Measurements from ENCODE around the gene IL10.
"Not testable (repeated sequence)": the region's sequence is repeated elsewhere in the genome, so short reads cannot be mapped to it uniquely, and the experiment has no call there.

The IL10 gene

GRCh38 chr1:206762741-206763364, 9.4 kb downstream of the IL10 start:
- not testable (repeated sequence) for DNase-seq

- no peak for DNase-seq
Measured at GRCh38 chr1:206761159-206761768, 11.0 kb downstream of the IL10 start.

GRCh38 chr1:206760590-206760989, 11.7 kb downstream of the IL10 start:
- no peak for DNase-seq

- no peak for DNase-seq
Measured at GRCh38 chr1:206757524-206758266, 14.6 kb downstream of the IL10 start.

GRCh38 chr1:206754011-206754410, 18.3 kb downstream of the IL10 start:
- no peak for DNase-seq

- DNase-seq: no peak
Measured at GRCh38 chr1:206753141-206753540, 19.2 kb downstream of the IL10 start.

GRCh38 chr1:206752481-206752880, 19.8 kb downstream of the IL10 start:
- no peak for DNase-seq

GRCh38 chr1:206751891-206752290, 20.4 kb downstream of the IL10 start:
- no peak for DNase-seq

- DNase-seq: no peak
Measured at GRCh38 chr1:206748348-206749030, 23.8 kb downstream of the IL10 start.

GRCh38 chr1:206745301-206745700, 27.0 kb downstream of the IL10 start:
- DNase-seq: no peak

GRCh38 chr1:206744683-206745082, 27.6 kb downstream of the IL10 start:
- peak in 1 of 2 donors; percentile 38 for DNase-seq

- peak in 1 of 2 donors; percentile 36 for DNase-seq
Measured at GRCh38 chr1:206742719-206743383, 29.4 kb downstream of the IL10 start.

GRCh38 chr1:206741142-206741701, 31.1 kb downstream of the IL10 start:
- no peak for DNase-seq

GRCh38 chr1:206739411-206740076, 32.8 kb downstream of the IL10 start:
- peak in 1 of 2 donors; percentile 29 for DNase-seq

GRCh38 chr1:206738370-206739366, 33.6 kb downstream of the IL10 start:
- DNase-seq: peak in 1 of 2 donors; percentile 23

- DNase-seq: no peak
Measured at GRCh38 chr1:206737729-206738201, 34.5 kb downstream of the IL10 start.

- DNase-seq: no peak
Measured at GRCh38 chr1:206736878-206737728, 35.2 kb downstream of the IL10 start.

GRCh38 chr1:206735553-206736031, 36.7 kb downstream of the IL10 start:
- no peak for DNase-seq

GRCh38 chr1:206734499-206735142, 37.7 kb downstream of the IL10 start:
- peak; percentile 88 to 91 for DNase-seq
